GM21390 (cell line): Measurements from ENCODE around the gene POMP.

Experiments used
- ATAC-seq: cut with Tn5 transposase; IDR thresholded peaks from one replicate; pipeline ENCODE4 v1.9.1; 2021; ENCODE audit not compliant: unreplicated experiment

POMP gene, protein sequence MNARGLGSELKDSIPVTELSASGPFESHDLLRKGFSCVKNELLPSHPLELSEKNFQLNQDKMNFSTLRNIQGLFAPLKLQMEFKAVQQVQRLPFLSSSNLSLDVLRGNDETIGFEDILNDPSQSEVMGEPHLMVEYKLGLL

DNA sequence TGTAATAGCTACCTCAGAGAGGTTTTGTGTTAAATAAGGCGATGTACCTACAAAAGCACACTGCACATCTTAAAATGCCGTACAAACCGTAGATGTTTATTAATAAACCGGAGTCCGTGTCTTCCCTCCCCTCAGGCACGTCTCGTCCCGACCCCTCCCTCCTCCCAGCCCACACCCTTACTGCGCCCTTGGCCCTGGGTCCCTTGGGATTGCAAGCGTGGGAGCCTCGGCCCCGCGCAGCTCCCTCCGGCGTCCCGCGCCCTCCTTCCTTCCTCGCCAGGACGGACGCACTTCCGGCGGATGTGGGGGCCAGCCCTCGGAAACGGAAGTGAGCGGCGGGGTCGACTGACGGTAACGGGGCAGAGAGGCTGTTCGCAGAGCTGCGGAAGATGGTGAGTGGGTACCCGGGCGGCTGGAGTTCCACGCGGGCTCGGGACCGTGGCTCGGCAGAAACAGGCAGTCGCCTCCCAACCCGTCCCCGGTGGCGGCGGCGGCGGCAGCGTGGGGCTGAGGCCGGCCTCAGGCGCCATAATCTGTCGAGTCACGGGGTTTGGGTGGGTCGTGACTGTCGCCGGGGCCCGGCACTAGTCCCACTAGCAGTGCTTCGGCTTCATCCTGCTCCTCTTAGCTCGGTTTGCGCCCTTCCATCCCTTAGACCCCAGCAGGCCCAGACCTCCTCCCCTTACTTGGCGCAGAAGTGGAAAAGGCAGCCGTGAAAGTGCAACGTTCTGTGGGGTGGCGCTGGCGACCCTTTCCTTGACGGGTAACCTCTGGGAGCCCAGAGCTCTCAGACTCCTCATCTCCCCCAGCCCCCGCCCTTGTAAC is at the start of gene POMP:
TSS of gene POMP (plus strand) at position 335 of the 825 bp plus-strand sequence. CDS start at position 390, 55 bp downstream.
- peak; percentile 83 for ATAC-seq

DNA sequence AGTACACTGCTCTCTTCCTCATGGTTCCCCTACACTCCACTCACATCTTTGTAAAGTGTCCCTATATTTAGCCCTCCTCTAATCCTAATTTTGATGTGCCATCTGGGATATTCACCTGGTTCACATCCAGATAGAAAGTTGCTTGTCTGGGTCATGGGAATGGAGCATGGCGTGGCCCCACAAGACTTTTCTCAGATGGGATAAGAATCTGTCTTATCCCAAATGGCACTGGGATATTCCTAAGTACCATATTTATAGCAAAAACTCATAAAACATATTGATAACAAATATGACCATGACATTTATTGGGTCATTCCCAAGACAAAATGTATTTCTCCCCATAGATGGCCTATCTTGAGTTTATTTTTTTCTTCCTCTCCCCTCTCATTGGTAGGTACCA is 49.5 kb upstream of the POMP start:
- no peak for ATAC-seq

DNA sequence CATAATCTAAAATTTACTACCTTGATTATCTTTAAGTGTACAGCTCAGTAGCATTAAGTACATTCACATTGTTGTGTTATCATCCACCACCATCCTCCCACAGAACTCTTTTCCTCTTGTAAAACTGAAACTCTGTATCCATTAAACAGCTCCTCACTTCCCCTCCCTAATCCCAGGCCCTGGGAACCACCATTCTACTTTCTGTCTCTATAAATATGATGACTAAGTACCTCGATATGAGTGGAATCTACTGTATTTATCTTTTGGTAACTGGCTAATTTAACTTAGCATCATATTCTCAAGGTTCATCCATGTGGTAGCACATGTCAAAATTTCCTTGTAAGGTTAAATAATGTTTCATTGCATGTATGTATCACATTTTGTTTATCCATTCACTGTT is 49.0 kb upstream of the POMP start:
- ATAC-seq: no peak

DNA sequence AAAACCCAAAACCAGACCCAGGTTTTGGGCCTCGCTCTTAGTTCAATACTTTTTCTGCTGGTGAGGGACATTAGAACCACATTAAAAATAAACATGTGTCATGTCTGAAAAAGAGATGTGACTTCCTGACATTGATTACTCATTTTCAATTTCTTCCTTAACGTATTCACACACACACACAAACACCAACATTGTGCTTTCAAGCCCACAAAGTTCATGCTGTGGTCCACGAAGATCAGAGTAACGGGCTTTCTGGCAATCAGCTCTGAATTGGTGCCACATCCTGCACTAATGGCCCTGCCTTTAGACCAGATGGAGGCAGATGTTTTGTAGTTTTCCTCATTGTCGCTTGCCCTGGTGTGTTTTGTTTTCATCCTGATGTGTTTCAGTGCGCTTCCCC is 47.9 kb upstream of the POMP start:
- ATAC-seq: no peak

DNA sequence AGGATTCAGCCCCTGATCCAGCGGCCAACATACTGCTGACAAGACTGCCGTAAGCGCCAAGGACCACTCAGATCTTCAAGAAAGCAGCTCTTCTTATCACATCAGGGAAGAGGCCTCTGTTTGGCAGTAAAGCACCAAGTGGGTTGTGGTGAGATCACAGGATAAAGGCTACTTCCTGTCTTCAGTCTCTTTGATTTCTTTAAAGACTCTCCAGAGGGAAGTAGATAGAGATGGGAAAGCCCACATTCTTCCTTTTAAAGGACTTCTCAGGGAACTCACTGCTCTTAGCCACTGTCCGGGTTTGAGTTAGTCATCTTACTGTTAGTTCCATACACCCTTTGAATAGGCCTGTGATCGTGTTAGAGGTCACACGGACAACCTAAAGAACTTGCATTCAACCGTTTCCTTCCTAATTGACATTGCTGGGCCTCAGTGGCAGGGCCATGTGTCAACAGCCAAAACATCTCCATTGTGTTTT is 47.2 kb upstream of the POMP start:
- ATAC-seq: no peak

DNA sequence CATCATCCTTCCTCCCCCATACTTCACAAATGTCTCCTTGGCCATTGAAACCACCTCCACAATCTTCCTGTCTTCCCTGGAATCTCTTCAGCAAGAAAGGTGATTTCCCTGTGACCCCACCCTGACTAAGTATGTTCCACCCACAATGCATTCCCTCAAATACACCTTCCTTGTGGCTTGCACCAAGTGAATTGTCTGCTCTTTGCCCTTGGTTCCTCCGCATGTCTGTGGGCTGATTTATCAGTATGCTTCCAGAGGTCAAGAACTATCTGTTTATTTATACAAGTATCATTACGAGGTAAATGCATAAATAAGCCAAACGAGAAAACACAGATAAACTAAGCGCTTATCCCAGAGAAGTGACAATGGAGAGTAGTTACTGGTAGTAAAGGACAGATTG is 45.4 kb upstream of the POMP start:
- no peak for ATAC-seq

DNA sequence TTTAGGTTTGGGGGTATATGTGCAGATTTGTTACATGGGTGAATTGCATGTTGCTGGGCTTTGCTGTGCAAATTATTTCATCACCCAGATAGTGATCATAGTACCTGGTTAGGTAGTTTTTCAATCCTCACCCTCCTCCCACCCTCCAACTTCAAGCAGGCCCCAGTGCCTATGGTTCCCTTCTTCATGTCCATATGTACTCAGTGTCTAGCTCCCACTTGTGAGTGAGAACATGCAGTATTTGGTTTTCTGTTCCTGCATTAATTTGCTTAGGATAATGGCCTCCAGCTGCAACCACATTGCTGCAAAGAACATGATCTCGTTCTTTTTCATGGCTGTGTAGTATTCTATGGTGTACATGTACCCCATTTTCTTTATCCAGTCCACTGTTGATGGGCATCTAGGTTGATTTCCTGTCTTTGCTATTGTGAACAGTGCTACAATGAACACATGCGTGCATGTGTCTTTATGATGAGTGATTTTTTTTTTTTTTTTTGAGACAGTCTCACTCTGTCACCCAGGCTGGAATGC is 42.9 kb upstream of the POMP start:
- no peak for ATAC-seq

DNA sequence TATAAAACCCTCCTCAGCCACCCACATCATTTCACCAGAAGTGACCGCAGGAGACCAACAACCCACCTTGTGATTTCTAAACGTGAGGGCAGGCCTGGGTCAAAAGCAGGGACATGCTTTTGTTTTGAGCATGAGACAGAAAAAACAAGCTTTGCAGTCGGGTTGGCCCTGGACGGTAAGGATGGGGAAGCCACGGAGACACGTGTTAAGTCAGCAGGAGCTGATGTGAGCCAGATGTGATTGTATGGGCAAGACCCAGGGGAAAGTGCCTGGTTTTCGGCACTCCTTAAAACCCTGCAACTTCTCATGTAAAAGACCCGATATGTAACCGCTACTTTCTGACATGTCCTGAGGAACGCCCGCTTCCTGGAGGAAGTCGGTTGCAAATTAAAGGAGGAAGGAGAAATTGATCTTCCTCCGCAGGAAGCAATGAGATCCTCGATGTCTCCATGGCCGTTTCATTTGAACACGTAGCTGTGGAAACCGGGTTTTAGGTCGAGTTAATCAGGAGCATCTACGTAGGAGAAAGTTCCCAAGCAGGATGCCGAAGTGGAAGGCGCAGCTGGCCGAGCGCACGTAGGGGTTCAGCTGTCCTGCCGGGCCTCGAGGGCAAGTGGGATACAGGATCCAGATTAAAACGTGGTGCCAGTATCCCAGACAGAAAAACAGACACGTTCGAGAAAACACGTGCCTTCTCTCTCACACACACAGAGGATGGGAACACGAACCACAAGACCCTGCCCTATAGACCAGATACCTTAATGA is 40.5 kb upstream of the POMP start:
- ATAC-seq: no peak

DNA sequence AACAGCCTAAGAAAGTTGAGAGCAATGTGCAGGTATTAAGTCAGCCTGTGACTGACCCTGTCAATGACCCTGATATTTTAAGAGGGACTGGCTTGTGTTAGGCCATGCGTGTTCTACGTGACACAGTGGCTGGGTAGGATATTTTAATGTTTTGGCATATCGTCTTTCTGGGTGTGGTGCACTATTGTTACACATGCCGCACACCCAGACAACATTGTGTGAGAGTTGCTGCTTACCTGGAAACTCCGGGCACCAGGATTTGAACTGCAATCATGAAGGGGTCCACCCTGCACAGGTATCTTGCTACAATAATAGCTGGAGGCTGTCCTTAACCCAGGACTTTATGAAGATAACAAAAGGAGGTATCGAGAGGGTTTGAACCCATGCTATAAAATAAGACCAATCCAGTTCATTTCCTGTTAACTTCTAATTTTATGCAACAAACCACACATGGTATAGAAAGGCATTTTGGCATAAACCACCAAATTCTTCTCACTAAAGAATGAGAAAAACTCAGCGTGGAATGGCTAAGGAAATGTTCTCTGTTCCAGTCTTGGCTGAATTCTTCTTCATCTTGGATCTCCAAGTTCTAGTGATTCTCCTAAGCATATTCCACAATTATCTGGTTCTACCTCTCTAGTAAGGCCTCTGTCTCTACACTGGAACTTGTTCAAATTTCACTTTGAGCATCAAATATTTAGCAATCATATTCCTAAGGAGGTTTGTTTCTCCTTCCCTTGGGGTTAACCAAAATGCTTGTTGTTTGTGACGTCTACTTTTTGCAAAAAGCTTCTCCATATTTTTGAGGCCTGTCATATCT is 38.7 kb upstream of the POMP start:
- ATAC-seq: no peak

DNA sequence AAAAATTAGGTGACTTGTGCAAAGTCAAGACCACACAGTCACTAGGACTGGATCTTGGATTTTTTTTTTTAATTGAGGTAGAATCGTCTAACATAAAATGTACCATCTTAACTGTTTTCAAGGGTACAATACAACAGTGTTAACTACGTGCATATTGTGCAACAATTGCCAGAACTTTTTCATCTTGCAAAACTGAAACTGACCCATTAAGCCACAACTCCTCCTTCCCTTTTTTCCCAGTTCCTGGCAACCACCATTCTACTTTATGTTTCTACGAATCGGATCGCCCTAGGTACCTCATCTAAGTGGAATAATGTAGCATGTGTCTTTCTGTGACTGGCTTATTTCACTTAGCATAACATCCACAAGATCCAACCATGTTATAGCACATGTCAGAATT is 37.5 kb upstream of the POMP start:
- no peak for ATAC-seq

DNA sequence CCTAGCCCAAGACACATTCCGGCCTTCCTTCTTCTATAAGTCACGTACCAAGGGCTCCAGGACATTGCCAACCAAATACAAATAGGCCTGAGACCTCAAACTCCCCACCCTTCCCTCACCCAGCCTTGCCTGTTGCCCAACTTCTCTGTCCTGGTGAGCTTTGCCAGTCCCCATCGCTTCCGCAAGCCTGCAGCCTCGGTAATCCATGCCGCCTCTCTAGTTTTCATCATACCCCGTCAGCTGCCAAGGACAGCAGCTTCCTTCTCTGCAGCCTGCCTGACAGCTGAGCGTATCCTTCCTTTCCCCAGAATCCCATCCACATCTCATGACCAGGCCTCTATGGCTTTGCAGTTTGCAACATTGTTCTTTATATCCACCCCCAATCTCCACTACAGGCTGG is 36.6 kb upstream of the POMP start:
- no peak for ATAC-seq

DNA sequence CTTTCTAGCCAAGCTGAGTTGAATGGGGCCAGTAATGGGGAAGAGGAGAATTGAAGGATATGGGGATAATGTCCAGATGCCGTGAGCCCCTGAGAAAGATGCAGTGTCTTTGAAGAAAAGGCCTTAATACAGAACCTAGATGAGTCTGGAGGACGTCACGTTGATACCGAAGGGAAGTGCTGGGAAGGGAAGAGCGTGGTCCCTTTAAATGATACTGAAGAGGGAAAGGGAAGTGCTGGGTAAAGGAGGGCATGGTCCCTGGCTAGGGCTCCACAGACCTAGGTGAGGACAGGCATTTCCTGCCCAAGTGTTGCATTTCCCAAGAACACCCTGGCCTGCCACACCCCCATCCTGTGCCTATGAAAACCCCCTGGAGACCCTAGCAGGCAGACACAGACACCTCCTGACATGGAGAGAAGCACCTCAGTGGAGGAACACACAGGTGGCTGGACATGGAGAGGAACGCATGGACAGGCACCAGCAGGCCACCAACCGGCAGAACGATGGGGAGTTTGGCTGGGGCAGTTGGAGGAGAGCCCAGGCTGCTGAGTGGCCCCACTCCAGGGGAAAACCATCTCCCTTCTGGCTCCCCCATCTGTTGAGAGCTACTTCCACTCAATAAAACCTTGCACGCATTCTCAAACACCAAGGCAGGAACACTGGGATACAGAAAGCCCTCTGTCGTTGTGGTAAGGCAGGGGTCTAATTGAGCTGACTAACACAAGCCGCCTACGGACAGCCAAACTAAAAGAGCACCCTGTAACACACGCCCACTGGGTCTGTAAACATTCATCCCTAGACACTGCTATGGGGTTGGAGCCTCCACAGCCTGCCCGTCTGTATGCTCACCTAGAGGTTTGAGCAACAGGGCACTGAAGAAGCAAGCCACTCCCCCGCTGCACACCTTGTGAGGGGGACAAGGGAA is 34.9 kb upstream of the POMP start:
- ATAC-seq: no peak

DNA sequence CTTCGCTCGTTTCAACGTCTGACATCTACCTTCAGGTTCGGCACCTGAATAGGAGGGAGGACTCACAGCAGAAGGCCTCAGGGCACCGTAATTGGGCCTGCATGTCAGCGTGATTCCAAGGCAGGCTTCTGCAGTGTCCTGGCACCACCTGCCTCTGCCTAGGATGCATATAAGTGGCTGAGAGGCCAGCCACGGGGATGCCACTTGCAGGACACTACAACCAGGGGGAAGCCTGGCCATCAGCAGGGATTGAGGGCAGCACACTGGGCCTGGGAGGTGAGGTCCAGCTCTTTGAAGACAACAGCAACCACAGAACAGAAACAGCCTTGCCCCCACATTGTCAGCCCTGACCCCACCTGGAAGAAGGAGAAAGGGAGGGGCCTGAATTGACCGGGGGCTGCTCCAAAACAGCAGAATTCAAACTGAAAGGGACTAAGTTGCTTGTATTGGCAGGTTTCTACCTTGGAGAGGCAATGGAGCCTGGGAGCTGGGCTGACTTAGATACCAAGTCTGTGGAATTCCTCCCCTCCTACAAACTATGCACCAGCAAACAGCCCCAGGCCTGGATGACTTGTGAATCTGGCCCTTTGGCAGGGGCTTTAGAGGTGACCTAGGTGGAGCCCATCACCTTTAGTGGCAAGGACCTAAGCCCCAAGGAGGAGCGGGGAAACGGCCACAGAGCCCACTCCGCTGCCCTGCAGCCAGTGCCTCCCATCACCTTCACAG is 34.1 kb upstream of the POMP start:
- no peak for ATAC-seq

DNA sequence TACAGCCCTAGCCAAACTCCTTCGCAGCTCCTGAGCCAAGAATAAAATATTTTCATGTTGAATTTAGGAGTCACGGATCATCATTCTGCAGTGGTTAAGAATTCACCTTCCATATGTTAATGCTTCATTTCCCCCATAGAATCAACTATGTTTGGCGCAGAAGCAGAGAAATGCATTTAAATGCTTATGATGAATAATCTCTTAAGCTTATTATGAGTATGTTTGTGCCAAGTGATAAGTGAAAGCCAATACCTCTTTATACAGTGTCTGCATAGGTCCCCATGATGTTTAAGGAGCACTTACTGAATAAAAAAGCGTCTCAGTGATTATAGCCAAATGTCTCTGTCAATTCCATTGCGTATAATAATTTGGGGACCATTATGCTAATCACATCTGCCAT is 32.7 kb upstream of the POMP start:
- ATAC-seq: no peak

DNA sequence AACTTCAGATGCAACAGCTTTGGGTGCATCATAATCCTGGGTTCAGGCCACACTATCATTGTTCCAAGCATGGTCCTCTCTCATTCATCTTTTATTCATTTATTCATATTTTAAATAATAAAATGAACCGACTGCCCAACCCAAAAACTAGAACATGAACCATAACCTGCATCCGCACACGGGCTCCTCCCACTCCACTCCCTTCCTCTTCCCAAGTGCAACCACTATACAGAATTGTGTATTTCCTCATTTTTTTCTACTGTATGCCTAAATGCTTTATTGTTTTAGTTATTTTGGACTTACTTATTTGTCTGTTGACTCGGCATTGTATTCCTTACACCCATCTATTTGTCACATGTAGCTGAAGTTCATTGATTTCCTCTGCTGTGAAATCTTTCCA is 30.7 kb upstream of the POMP start:
- no peak for ATAC-seq

DNA sequence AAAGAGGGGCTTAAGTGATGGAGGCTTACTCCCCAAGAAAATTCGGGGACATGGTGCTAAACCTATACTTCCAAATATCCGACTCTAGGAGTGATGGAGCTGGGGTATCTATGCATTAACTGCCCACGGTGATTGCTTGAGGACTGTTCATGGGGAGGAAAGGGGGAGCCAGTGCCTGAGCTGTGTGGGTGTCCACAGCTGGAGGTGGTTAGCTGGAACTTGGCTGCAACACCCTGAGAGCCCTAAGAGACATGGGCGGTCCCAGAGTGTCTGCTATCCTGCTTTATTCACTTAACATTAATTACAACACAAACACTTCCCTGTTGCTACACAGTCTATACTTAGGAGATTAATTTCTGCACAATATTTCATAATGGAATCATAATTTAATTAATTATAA is 28.1 kb upstream of the POMP start:
- ATAC-seq: no peak

DNA sequence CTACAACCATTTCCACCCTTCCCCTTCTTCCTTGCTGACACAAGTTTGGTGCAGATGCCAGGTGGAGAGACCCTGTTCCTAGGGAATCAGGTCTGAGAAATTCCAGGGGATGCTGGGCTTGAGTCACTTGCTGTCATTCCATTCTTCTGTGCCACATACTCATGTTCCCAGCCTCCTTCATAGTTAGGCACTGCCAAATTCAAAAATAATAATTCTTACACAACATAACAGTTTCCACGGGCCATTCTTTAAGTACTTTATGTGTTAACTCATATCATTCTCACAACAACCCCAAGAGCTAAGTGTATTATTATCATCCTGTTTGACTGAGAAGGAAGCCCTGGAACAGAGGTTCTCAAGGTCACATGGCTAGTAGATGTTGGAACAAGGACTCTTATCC is 27.1 kb upstream of the POMP start:
- no peak for ATAC-seq

DNA sequence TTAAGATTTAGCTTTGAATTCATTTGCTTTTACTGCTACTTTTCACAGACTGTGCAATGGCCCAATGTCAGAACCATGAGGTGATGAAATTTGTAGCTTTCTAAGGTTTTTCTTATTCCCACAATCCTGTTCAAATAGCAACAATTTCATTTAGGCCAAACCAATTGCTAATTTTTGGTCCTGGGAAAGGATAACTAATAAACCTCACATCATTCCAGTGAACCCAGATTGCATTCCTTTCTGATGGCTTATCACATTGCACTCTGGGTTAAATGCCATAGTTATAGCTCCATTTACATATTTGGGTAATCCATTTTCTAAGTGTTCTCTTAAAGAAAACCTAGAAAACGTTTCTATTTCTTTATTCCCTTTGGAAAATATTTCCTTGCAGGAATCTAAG is 22.9 kb upstream of the POMP start:
- no peak for ATAC-seq

DNA sequence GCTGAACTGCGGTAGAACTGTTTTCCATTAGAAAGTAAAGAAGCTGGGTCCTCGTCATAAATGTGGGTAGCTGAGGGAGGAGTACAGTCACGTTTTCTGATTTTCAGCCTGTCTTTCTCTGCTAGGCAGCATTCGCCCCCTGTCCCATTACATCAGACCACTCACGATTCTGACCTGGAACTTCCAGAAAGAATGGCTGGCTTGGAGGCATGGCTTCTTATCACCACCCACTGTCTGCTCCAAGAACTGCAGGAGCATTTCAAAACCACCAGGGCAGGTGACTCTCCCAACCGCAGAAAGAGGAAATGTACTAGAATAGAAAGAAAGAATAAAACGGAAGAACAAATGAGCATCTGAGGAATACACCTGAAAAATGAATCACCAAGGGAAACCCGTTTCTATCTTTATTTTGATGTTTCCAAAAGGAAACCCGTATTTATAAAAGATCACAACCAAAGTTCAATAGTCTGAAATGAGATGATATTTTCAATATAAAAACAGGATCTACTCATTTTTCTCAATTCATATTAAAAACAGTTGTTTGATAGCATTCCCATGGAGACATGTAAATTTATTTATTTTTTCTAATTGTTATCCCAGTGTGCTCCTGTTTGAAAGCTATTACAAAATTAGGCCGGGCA is 22.1 kb upstream of the POMP start:
- peak; percentile 51 for ATAC-seq
